PC-9 (cell line): ENCODE data around the gene NOS1AP. TPM values are rescaled to one million over a fixed set of nuclear protein-coding genes. Genes with fewer than 3 reads are reported as not detected.

Experiments
- BruUV-seq: library from RNA; stranded (reverse); fragments of 400-500 nt; replicated peaks from 2 replicates; lab custom pipeline; 2021; lab: Mats Ljungman, UMichigan
- CTCF ChIA-PET: fragments of 300-600 bp; sonication (Branson Sonifier 250); formaldehyde crosslinking; loops from one replicate; lab custom pipeline; 2022; ENCODE audit warnings: antibody characterized with exemption; lab: Charles Lee
- POLR2A ChIA-PET: fragments of 300-600 bp; sonication (Branson Sonifier 250); formaldehyde crosslinking; loops from one replicate; lab custom pipeline; 2022; ENCODE audit warnings: antibody characterized with exemption; ENCODE audit not compliant: unreplicated experiment; lab: Charles Lee
- DNase-seq, 2 experiments: peaks; one replicate each; pipeline versions ENCODE4 v3.0.0 to v3.0.0-alpha.2; 2015 to 2022; ENCODE audit warnings: mixed read lengths in 1 of 2
- H2AFZ ChIP-seq: fragments of 200-600 bp; sonication (generic); 2 replicates; pipeline ENCODE4 v1.8.1; 2017; ENCODE audit warnings: antibody characterized with exemption
- H3F3A ChIP-seq: fragments of 200-600 bp; sonication (generic); 2 replicates; pipeline ENCODE4 v1.8.1; 2017; ENCODE audit warnings: antibody characterized with exemption, mild to moderate bottlenecking, low read depth; ENCODE audit not compliant: insufficient read depth
- H3K27ac ChIP-seq: fragments of 200-600 bp; sonication (generic); 2 replicates; pipeline ENCODE4 v1.6.1; 2016; ENCODE audit warnings: mixed run types
- H3K27me3 ChIP-seq: fragments of 200-600 bp; sonication (generic); 2 replicates; pipeline ENCODE4 v1.6.1; 2016; ENCODE audit warnings: low read depth, mixed run types; ENCODE audit not compliant: insufficient read depth
- H3K36me3 ChIP-seq: fragments of 200-600 bp; sonication (generic); 2 replicates; pipeline ENCODE4 v1.6.1; 2016; ENCODE audit warnings: low read depth, mixed run types
- H3K4me1 ChIP-seq: fragments of 200-600 bp; sonication (generic); replicated peaks from 2 replicates; pipeline ENCODE4 v1.6.1; 2016; ENCODE audit warnings: mixed run types; ENCODE audit not compliant: insufficient read depth
- H3K4me2 ChIP-seq: fragments of 200-600 bp; sonication (generic); 2 replicates; pipeline ENCODE4 v1.6.1; 2017; ENCODE audit warnings: mixed run types
- H3K4me3 ChIP-seq: fragments of 200-600 bp; sonication (generic); 2 replicates; pipeline ENCODE4 v1.6.1; 2016; ENCODE audit warnings: mixed run types
- H3K79me2 ChIP-seq: fragments of 200-600 bp; sonication (generic); 2 replicates; pipeline ENCODE4 v1.6.1; 2017; ENCODE audit warnings: low read depth, mixed run types
- H3K9me2 ChIP-seq: fragments of 200-600 bp; sonication (generic); 2 replicates; pipeline ENCODE4 v1.8.1; 2017; ENCODE audit warnings: mild to moderate bottlenecking; ENCODE audit not compliant: insufficient read depth
- H3K9me3 ChIP-seq: fragments of 200-600 bp; sonication (generic); 2 replicates; pipeline ENCODE4 v1.8.1; 2016; ENCODE audit warnings: low read depth; ENCODE audit not compliant: insufficient read depth
- H4K20me1 ChIP-seq: fragments of 200-600 bp; sonication (generic); 2 replicates; pipeline ENCODE4 v1.8.1; 2017; ENCODE audit not compliant: insufficient read depth
- CTCF ChIP-seq: fragments of 200-600 bp; sonication (generic); conservative IDR thresholded peaks from 2 replicates; pipeline ENCODE4 v1.6.1; 2017; ENCODE audit warnings: mixed run types, antibody characterized with exemption, mild to moderate bottlenecking, moderate library complexity
- EZH2 ChIP-seq: fragments of 200-600 bp; sonication (generic); IDR thresholded peaks from 2 replicates; pipeline ENCODE4 v1.8.0; 2017; ENCODE audit warnings: antibody characterized with exemption, low read depth
- intact Hi-C: fragments of 100-400 bp; cut with micrococcal nuclease; formaldehyde crosslinking; loops from one replicate; pipeline ENCODE4 v1.10.0; 2022; ENCODE audit not compliant: unreplicated experiment
- total RNA-seq: library from RNA; stranded (reverse); gene quantifications from 2 replicates; pipeline ENCODE4 v1.2.3, GENCODE V29; 2021

NOS1AP gene
- total RNA-seq, 1 experiment from 2014 or later, result 9.9 TPM

DNA sequence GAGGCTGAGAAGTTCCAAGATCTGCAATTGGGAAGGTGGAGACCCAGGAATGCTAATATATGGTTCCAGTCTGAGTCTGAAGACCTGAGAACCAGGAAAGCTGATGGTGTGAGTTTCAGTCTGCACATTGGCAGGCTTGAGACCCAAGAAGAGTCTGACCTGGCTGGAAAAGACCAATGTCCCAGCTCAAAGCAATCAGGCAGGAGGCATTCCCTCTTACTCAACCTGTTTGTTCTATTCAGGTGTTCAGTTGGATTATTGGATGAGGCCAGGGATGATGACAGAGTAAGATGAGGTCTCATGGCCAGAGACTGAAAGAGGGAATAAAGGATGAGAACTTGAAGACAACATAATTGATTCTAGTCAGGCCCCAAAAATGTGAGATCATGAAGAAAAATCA, 257.1 kb downstream of the NOS1AP start:
- no TSS peak for BruUV-seq
- no peak for DNase-seq
- Histone ChIP-seq H2AFZ (no peak overlapping the region), H3K36me3 (0 out of 2 replicates have a peak, but pooled peaks cover 5% of the 10 kb centered on the region), H3K9me3 (0 out of 2 replicates have a peak, but pooled peaks cover 4% of the 10 kb centered on the region), H4K20me1 (0 out of 2 replicates have a peak, but pooled peaks cover 3% of the 10 kb centered on the region), H3K9me2 (no peaks in the 10 kb centered on the region), H3K4me2 (no peak overlapping the region), H3K4me1 (peaks cover 22% of the 10 kb centered on the region), H3K79me2 (0 out of 2 replicates have a peak, but pooled peaks cover 5% of the 10 kb centered on the region), H3K27me3 (no peaks in the 10 kb centered on the region), H3F3A (peaks cover 16% of the 10 kb centered on the region), H3K27ac (peak overlapping the region; percentile 46), H3K4me3 (no peak overlapping the region)
- ChIA-PET CTCF (no interaction called here), POLR2A (no interaction called here)
- no peak for TF ChIP-seq EZH2
- TF ChIP-seq CTCF, result no peak
- intact Hi-C loops, result no loop called here

DNA sequence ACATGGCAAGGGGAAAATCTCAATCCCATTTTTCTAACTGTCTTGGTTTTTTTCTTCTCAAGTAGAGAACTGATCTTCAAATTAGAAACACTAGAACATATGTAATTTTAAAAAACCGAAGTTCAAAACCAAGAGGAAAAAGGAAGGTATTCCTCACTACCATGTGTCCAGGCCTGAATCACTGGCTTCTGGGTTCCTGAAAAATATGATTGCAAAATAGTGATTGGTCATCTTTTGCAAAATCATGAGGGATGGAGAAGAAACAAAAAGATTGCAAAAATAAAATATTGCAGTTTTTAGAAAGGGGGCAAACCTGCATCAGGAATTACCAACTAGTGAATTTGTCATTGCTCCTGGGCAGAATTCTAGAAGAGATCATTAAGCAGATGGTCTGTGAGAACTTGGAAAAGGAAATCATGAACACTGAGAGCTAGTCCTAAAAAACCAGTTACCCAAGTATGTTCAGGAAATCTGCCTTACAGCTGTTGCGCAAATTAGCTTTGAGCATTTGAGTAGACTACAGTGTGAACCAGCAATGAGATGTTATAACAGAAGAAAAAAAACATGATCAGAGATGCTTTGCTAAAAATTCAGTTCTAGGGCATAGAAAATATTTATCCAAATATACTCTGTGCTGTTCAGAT, 257.8 kb downstream of the NOS1AP start:
- Histone ChIP-seq H4K20me1 (0 out of 2 replicates have a peak, but pooled peaks cover 3% of the 10 kb centered on the region), H3K4me2 (0 out of 2 replicates have a peak overlapping the region, but pooled peaks have one; percentile 27), H3K27me3 (no peaks in the 10 kb centered on the region), H2AFZ (no peak overlapping the region), H3K36me3 (0 out of 2 replicates have a peak, but pooled peaks cover 5% of the 10 kb centered on the region), H3F3A (peaks cover 16% of the 10 kb centered on the region), H3K9me3 (0 out of 2 replicates have a peak, but pooled peaks cover 4% of the 10 kb centered on the region), H3K79me2 (0 out of 2 replicates have a peak, but pooled peaks cover 5% of the 10 kb centered on the region), H3K9me2 (no peaks in the 10 kb centered on the region), H3K27ac (peak overlapping the region; percentile 46), H3K4me1 (peaks cover 22% of the 10 kb centered on the region), H3K4me3 (no peak overlapping the region)
- CTCF ChIA-PET, result interaction anchor here (0.7 kb wide), 1 partner anchor 136 kb away, joined by 3 read pairs; no protein-coding TSS in a partner anchor
- no peak for TF ChIP-seq CTCF
- TF ChIP-seq EZH2, result no peak
- DNase-seq, result peak in 1 of 2 experiments; percentile 71
- intact Hi-C loops, result no loop called here
- POLR2A ChIA-PET, result interaction anchor here (0.7 kb wide), 1 partner anchor 62 kb away, joined by 3 read pairs; no protein-coding TSS in a partner anchor
- BruUV-seq, result no TSS peak

DNA sequence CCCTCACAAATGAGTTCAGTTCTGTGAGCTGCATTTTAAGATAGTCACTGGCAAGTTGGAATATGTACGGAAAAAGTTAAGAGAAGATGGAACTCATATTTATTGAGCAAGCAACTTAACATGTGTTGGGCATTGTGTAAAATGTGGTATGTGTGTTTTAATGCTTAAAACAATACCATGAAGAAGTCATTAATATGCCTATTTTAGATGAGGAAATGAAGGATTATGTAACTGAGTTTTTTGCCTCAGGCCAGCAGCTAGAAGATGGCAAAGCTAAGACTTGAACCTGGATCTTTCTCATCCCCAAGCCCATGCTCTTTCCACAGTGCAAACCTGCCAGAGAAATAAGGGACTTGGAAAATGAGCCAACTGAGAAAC, 258.3 kb downstream of the NOS1AP start:
- Histone ChIP-seq H3K9me2 (no peaks in the 10 kb centered on the region), H3F3A (peaks cover 16% of the 10 kb centered on the region), H3K36me3 (no peaks in the 10 kb centered on the region), H3K9me3 (0 out of 2 replicates have a peak, but pooled peaks cover 4% of the 10 kb centered on the region), H3K4me2 (0 out of 2 replicates have a peak overlapping the region, but pooled peaks have one; percentile 27), H4K20me1 (0 out of 2 replicates have a peak, but pooled peaks cover 3% of the 10 kb centered on the region), H3K27ac (no peak overlapping the region), H3K79me2 (0 out of 2 replicates have a peak, but pooled peaks cover 5% of the 10 kb centered on the region), H2AFZ (no peak overlapping the region), H3K4me1 (peaks cover 22% of the 10 kb centered on the region), H3K27me3 (no peaks in the 10 kb centered on the region), H3K4me3 (no peak overlapping the region)
- BruUV-seq, result no TSS peak
- POLR2A ChIA-PET, result interaction anchor here (0.7 kb wide), 2 partner anchors 45 to 61 kb away, joined by 3 to 9 read pairs; no protein-coding TSS in a partner anchor
- intact Hi-C loops, result no loop called here
- TF ChIP-seq CTCF (no peak), EZH2 (no peak)
- CTCF ChIA-PET, result interaction anchor here (0.7 kb wide), 1 partner anchor 137 kb away, joined by 3 read pairs; no protein-coding TSS in a partner anchor
- no peak for DNase-seq
